NK-92 treated with Interleukin-12 subunit alpha and Interleukin-12 subunit beta, amount 100 ng/mL, for 24 hours (cell line): Measurements from ENCODE around the gene WNT9B.
"Not testable (repeated sequence)": the region's sequence is repeated elsewhere in the genome, so short reads cannot be mapped to it uniquely, and the experiment has no call there.

Experiments used
- DNase-seq: peaks from one replicate; lab custom pipeline; 2025; lab: John Stamatoyannopoulos, UW

The WNT9B gene

DNA sequence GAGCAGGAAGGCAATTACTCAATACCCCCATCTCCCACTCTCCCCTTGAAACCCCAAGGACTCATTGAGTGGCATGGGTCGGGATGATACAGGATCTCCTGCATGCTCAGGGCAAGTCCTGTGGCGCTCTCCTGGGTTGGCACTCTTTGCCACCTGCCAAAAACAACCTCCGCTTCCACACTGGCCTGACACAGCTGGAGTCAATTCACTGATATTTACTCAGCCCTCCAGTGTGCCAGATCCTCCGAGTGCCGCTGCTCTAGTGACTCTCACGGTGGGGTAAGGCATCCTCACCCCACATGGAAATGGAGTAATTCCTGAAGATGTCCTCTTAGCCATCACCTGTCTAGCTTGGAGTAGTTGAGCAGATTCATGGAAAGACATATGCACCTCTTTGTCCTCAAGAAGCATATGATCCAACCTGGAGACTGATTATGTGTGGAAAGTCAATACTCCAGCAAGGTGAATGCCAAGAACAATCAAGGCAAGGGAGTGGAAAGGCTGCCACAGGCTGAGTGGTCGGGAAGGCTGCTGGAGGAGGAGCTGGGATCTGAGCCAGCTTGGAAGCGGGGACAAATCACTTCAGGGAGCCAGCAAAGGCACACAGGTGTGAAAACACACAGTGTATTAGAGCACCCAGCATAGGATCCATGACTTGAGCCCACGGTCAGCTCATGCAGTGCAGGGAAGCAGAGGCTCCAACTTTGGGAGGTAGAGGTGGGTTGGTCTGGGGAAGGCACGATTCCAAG is 59.0 kb downstream of the WNT9B start:
- no peak for DNase-seq

DNA sequence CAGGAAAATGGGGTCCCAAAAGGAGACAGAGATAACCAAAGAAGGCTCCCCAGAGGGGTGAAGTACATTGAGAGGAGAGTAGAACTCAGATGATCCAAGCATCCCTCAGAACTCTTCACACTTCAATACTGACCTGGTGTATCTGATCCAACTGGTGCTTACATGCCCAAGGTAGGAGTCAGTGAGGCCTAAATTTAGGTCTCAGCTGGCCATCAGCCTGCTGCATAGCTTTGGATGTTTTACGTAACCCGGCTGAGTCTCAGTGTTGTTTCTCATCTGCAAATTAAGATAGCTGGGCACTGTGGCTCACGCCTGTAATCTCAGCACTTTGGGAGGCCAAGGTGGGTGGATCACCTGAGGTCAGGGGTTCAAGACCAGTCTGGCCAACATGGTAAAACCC is 59.9 kb downstream of the WNT9B start:
- DNase-seq: no peak

DNA sequence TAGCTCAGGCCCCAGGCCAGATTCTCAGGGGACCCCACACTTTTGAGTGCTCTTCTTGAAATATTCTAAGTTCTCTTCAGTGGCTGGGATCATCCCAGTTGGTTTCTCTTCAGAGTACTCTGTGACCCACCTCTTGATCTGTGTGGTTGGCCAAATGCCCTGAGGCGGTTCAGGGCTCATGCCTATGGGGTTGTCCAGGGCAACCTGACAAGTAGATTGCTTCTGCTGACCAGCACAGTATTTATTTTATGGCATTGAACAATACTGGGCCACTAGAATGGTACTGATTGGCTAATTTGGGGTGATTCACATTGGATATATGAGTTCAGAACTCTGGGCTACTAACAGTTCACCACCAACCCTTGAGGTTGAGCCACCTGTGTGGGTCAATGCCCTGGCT is 64.2 kb downstream of the WNT9B start:
- no peak for DNase-seq

DNA sequence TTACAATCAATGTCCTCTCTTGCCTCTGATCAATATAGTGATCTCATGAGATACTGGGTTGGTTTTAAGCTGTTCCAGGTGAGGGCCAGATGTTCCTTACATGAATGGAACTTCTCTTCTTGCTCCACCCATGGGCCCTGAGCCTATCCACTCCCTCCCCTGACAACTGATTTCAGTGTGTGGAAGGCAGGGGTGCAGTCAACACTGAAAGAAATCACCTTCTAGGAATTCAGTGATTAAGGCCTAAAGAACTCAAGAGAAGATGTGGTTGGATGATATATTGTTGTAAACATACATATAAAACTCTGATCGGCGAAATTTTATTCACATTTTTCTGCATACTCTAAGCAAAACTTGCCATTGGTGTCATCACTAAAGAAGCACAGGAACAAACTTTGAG is 64.8 kb downstream of the WNT9B start:
- no peak for DNase-seq

DNA sequence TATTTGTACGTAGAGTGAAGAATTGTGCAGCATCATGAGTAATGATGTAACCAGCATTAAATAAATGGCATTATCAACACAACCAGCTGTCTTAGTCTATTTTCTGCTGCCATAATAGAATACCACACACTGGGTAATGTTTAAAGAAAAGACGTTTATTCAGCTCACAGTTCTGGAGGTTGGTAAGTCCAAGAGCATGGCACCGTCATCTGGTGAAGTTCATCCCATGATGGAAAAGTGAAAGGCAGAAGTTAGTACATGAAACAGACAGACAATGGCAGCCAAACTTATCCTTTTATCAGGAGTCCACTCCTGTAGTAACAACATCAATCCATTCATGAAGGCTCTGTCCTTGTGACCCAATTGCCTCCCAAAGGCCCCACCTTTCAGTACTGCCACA is 65.2 kb downstream of the WNT9B start:
- no peak for DNase-seq

DNA sequence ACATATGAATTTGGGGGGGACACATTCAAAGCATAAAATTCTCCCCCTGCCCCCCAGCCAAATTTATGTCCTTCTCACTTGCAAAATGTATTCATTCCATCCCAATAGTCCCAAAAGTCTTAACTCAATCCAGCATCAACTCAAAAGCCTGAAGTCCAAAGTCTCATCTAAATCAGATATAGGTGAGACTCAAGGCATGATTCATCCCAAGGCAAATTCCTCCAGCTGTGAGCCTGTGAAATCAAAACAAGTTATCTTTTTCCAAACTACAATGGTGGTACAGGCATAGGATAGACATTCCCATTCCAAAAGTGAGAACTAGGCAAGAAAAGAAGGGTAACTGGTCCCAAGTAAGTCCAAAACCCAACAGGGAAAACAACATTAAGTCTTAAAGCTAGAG is 65.7 kb downstream of the WNT9B start:
- no peak for DNase-seq

DNA sequence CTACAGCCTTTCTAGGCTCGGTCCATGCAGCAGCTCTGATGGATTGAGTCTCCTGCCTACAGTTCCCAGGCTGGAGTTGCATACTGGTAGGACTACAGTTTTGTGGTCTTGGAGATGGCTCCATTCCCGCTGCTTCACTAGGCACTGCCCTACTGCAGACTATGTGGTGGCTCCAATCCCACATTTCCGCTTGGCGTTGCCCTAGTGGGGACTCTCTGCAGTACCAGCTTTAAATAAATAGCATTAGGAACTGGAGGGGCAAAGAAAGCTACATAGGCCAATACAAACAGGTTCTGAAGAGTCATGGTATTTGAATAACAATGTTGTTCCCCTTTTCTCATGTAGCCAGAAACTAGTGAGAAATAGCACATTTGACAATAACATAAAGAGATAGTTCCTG is 66.1 kb downstream of the WNT9B start:
- no peak for DNase-seq

DNA sequence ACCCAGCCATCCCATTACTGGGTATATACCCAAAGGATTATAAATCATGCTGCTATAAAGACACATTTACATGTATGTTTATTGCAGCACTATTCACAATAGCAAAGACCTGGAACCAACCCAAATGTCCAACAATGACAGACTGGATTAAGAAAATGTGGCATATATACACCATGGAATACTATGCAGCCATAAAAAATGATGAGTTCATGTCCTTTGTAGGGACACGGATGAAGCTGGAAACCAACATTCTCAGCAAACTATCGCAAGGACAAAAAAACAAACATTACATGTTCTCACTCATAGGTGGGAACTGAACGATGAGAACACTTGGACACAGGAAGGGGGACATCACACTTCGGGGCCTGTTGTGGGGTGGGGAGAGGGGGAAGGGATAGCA is 70.6 kb downstream of the WNT9B start:
- not testable (repeated sequence) for DNase-seq

DNA sequence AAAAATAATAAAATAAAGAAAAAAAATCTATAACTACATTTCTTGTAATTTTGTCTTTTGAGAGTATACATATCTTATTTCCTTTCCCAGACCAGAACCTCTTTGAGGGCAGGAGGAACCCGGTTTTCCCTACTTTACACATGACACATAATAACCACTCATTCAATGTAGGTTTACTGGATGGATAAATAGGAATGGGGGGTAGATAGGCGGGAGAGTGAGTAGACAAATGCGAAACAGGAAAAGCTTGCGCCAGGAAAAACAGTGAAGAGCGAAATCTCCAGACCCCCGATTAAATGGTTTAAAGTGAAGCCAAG is 71.1 kb downstream of the WNT9B start:
- DNase-seq: no peak

DNA sequence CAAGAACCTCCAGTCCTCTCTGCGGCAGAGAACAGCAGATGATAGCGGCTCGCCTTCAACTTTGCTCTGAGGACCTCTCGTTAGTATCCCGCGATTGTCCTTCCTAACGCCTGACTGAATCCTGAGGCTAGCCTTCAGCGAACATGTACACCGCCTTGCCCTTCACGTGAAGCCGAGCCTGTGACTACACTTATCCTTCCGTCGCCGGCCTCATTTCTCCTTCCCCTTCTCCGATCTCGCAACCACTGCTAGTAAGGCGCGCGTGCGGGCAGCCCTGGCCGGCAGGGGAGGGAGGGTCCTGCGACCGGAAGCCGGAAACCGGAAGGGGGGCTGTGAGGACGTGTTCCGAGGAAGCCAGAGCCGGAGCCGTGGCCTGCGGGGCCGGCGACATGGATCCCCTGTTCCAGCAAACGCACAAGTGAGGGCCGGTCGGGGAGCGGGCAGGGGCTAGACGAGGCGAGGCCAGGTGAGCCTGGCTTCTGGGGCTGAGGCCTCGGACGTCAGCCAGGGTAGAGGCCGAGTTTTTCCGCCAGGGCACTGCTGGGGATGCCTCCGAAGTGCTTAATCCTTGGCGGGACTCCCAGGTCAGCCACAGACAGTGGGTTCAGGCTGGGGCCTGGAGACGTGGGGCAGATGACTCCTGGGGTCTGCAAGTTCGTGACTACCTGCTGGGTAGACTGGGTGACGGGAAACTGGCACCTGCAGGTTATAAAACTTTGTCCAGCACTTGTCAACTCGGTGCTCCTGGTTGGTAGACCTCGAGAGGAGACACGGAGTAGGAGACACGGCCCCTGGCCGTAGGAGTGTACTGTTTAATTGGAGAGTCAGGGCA is 71.6 kb downstream of the WNT9B start, which contains the start of gene GOSR2:
GOSR2 (plus strand) TSS at position 357 of the 832 bp plus-strand sequence; CDS start at position 390, 33 bp downstream.
- peak; percentile 80 for DNase-seq

DNA sequence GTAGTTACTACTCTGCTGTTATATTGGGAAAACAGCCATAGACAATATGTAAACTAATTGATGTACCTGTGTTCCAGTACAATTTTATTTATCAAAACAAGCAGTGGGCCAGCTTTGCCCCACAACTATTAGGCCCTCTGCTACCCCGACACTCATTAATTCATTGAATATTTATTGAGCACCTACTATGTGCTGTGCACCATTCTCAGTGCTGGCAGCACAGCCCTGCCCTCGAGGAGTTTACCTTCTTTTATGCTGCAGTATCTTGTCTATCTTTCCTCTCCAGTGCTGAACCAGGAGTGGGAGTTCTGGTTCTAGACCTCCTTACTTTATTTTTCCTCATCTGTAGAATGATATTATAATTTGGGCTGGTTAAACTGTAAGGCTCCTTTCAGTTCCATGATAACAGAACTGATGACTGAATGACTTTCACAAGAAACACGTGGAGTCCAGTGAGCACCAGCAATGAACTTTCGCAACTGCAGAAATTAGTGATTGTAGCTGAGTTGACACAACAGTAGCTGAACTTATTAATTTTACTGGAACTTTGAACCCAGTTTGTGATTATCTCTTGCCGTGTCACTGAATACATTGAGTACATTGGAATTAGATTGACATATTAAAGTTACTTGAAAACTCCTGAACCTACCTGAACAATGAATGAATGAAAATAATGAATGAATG is 73.9 kb downstream of the WNT9B start:
- DNase-seq: no peak

DNA sequence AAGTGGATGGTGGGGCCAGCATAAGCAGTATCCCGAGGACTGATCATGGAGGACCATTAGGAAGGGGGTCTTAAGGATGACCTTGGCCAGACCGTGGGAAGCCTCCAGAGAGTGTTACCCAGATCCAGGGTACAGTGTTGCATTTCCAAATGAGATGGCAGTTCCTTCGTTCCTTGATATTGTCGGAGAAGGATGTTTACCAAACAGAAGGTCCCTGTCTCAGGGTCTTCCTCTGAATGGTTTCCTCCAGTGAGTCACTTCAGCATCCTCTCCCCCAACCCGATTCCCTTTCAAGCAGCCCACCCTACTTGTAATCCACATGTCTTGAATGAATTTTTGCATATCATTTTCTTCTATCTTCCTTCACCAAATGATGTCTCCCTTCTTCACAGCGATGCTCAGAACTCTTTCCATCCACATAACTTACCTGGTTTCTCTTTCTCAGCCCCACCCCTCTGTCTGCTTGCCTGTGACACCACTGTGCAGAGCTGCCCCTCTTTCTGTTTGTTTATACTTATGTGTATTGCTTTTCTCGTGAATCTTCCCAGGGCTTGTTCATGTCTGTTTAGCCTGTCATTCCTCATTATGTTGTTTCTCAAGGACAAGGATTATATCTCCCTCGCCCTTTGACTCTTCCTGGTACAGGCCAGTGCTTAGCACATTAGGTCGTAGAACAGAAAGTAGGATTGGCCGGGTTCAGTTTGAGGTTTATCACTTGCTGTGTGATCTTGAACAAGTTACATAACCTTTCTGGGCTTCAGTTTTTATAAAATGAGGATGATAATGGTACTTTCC is 77.3 kb downstream of the WNT9B start:
- DNase-seq: no peak

DNA sequence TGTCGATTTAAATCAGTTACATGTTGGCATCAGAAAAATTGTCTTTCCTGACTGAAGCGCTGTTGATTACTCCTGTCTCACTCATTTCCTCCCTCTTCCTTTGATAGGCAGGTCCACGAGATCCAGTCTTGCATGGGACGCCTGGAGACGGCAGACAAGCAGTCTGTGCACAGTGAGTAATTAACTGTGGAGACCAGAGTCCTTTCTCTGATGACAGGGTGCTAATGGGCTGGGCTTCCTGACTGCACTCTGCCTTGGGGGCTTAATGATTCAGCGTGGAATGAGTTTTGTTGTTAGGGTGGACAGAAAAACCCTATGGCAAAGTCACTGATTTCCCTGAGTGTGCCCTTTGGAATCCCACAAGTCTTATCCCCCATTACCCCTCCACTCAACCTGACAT is 78.0 kb downstream of the WNT9B start:
- no peak for DNase-seq

DNA sequence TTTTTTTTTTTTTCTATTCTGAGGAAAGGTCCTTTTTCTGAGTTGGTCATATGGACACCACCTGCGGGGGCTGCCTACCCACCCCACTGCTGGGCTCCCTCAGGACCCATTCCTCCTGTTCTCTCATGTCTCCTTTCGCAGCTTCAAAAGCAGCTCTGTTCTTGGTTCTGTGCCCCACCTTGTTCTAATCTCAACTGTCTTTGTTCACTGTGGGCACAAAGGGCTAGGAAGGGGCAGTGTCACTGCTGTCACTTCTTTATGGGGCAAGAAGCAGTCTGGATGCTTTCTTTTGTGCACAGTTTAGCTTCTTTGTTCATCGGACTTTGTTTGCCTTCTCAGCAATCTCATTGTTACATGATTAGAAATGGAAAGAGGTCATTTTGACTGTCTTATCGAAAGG is 78.7 kb downstream of the WNT9B start:
- DNase-seq: no peak

DNA sequence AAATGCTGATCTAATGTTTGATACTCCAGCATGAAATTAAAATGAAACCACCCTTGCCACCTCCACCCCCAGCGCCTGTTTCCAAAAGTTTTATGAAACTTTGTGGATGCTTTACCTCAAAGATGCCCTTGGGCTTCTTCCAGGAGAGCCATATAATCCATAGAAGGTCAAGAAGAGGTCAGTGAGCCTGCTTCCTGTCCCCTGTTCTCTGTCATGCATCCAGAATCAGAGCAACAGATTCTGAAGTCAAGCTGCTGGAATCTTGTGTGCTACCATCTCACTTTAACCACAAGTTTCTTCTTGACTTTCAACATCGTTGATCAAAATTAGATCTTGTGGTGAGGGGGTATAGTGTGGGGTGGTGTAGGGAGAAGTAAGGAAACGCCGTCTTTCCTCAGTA is 80.2 kb downstream of the WNT9B start:
- no peak for DNase-seq

DNA sequence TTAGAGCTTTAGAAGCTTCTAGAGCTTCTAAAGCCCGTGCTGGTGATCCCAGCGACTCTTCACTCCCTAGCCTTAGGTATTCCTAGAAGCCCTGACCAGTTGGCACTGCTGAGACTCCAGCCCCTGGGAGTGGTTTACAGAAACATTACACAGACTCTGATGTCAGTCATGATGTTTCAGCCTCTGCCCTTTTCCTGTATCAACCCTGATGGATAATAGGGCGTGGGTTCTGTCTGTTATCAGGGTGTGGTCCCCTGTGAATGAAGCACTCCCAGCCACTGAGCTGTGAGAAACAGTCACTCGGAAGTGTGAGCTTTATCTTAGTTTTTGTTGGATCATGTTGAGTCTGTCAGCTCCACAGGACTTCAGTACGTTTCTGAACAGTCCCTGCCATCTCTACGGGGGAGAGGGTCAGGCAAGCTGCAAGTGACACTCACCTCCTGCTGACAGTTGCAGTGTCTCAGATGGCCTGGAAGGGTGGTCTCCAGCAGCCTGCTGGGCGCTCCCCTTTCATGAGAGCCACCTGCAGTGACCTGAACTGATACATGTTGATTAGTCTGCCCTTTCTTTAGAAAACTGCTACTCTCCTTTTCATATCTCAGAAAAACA is 84.4 kb downstream of the WNT9B start:
- no peak for DNase-seq
